ENCODE data around the gene HTATIP2. TPM values are rescaled to one million over a fixed set of nuclear protein-coding genes. Genes with fewer than 3 reads are reported as not detected.
A peak's percentile ranks its signal among the peaks of the same experiment; 100 is the strongest.
"Not testable (repeated sequence)": the region's sequence is repeated elsewhere in the genome, so short reads cannot be mapped to it uniquely, and the experiment has no call there.

Gene HTATIP2
- total RNA-seq, 2 donors from 2014 or later, result 17.1 to 18.8 TPM

- H3K9me3 ChIP-seq (ENCODE audit: control insufficient read depth, low read length, poor library complexity, severe bottlenecking); H3K36me3 Mint-ChIP-seq (ENCODE audit: low read depth); H3K27me3 Mint-ChIP-seq; ATAC-seq; DNase-seq: not testable (repeated sequence)
- H3K4me1 Mint-ChIP-seq, result peaks cover 14% of the 10 kb centered on the region
- H3K27ac Mint-ChIP-seq, result peak overlapping the region; percentile 96
- H3K4me3 Mint-ChIP-seq, result peak overlapping the region; percentile 43
Observed at GRCh38 chr11:20385996-20386395, 22.5 kb downstream of the HTATIP2 start.

GRCh38 chr11:20387261-20388095 is 24.0 kb downstream of the HTATIP2 start, which contains the start of gene PRMT3:
Gene PRMT3 (plus strand): TSS chr11:20387716. CDS start chr11:20387747, 31 bp downstream.
- DNase-seq, result peak; percentile 98 to 99 (median 98)
- no peaks in the 10 kb centered on the region for H3K36me3 Mint-ChIP-seq (ENCODE audit: low read depth)
- H3K27me3 Mint-ChIP-seq, result no peaks in the 10 kb centered on the region
- H3K4me3 Mint-ChIP-seq, result peak within 1 kb of the TSS; percentile 96
- H3K4me1 Mint-ChIP-seq, result peaks cover 14% of the 10 kb centered on the region
- H3K27ac Mint-ChIP-seq, result peak within 1 kb of the TSS; percentile 96
- H3K9me3 ChIP-seq (ENCODE audit: control insufficient read depth, low read length, poor library complexity, severe bottlenecking), result no peaks in the 10 kb centered on the region
- ATAC-seq, result peak; percentile 90

GRCh38 chr11:20388096-20389055 is 24.9 kb downstream of the HTATIP2 start:
- no peak for ATAC-seq

GRCh38 chr11:20397281-20397680 is 33.8 kb downstream of the HTATIP2 start:
- no peak overlapping the region for H3K4me3 Mint-ChIP-seq
- peaks cover 10% of the 10 kb centered on the region for H3K4me1 Mint-ChIP-seq
- no peaks in the 10 kb centered on the region for H3K27me3 Mint-ChIP-seq
- DNase-seq, result no peak
- peak overlapping the region; percentile 9 for H3K27ac Mint-ChIP-seq
- peaks cover 2% of the 10 kb centered on the region for H3K36me3 Mint-ChIP-seq (ENCODE audit: low read depth)
- H3K9me3 ChIP-seq (ENCODE audit: control insufficient read depth, low read length, poor library complexity, severe bottlenecking), result no peaks in the 10 kb centered on the region
- ATAC-seq, result peak; percentile 90

More at GRCh38 chr11:20388096-20389055, 24.9 kb downstream of the HTATIP2 start:
- peak overlapping the region; percentile 96 for H3K4me3 Mint-ChIP-seq
- peak overlapping the region; percentile 96 for H3K27ac Mint-ChIP-seq
- peak in 1 of 3 donors; percentile 12 for DNase-seq
- no peaks in the 10 kb centered on the region for H3K9me3 ChIP-seq (ENCODE audit: control insufficient read depth, low read length, poor library complexity, severe bottlenecking)
- peaks cover 14% of the 10 kb centered on the region for H3K4me1 Mint-ChIP-seq
- H3K27me3 Mint-ChIP-seq, result no peaks in the 10 kb centered on the region
- H3K36me3 Mint-ChIP-seq (ENCODE audit: low read depth), result no peaks in the 10 kb centered on the region

GRCh38 chr11:20399498-20399897 is 36.0 kb downstream of the HTATIP2 start:
- no peak for ATAC-seq
- no peaks in the 10 kb centered on the region for H3K27me3 Mint-ChIP-seq

GRCh38 chr11:20403059-20403458 is 39.5 kb downstream of the HTATIP2 start:
- DNase-seq (no peak), ATAC-seq (no peak)
- Mint-ChIP-seq H3K27me3 (no peaks in the 10 kb centered on the region), H3K27ac (no peak overlapping the region), H3K36me3 (ENCODE audit: low read depth) (peaks cover 7% of the 10 kb centered on the region), H3K4me3 (no peak overlapping the region), H3K4me1 (peaks cover 6% of the 10 kb centered on the region)
- H3K9me3 ChIP-seq (ENCODE audit: control insufficient read depth, low read length, poor library complexity, severe bottlenecking), result no peaks in the 10 kb centered on the region

More at GRCh38 chr11:20399498-20399897, 36.0 kb downstream of the HTATIP2 start:
- DNase-seq, result no peak
- no peaks in the 10 kb centered on the region for H3K9me3 ChIP-seq (ENCODE audit: control insufficient read depth, low read length, poor library complexity, severe bottlenecking)
- Mint-ChIP-seq H3K4me1 (peaks cover 12% of the 10 kb centered on the region), H3K4me3 (no peak overlapping the region), H3K36me3 (ENCODE audit: low read depth) (peaks cover 7% of the 10 kb centered on the region), H3K27ac (no peak overlapping the region)

- H3K4me3 Mint-ChIP-seq, result no peak overlapping the region
- peaks cover 3% of the 10 kb centered on the region for H3K4me1 Mint-ChIP-seq
- H3K36me3 Mint-ChIP-seq (ENCODE audit: low read depth), result peaks cover 7% of the 10 kb centered on the region
- no peaks in the 10 kb centered on the region for H3K27me3 Mint-ChIP-seq
- H3K27ac Mint-ChIP-seq, result no peak overlapping the region
- no peak for ATAC-seq
- H3K9me3 ChIP-seq (ENCODE audit: control insufficient read depth, low read length, poor library complexity, severe bottlenecking), result no peaks in the 10 kb centered on the region
- DNase-seq, result no peak
Observed at GRCh38 chr11:20406484-20406883, 43.0 kb downstream of the HTATIP2 start.

GRCh38 chr11:20407344-20407743 is 43.8 kb downstream of the HTATIP2 start:
- Mint-ChIP-seq H3K36me3 (ENCODE audit: low read depth) (peaks cover 8% of the 10 kb centered on the region), H3K4me1 (peaks cover 3% of the 10 kb centered on the region), H3K4me3 (no peak overlapping the region), H3K27ac (no peak overlapping the region), H3K27me3 (no peaks in the 10 kb centered on the region)
- H3K9me3 ChIP-seq (ENCODE audit: control insufficient read depth, low read length, poor library complexity, severe bottlenecking), result no peaks in the 10 kb centered on the region
- ATAC-seq (no peak), DNase-seq (no peak)

- H3K9me3 ChIP-seq (ENCODE audit: control insufficient read depth, low read length, poor library complexity, severe bottlenecking), result no peaks in the 10 kb centered on the region
- no peak overlapping the region for H3K4me3 Mint-ChIP-seq
- no peak overlapping the region for H3K27ac Mint-ChIP-seq
- ATAC-seq, result no peak
- peaks cover 13% of the 10 kb centered on the region for H3K36me3 Mint-ChIP-seq (ENCODE audit: low read depth)
- peaks cover 11% of the 10 kb centered on the region for H3K4me1 Mint-ChIP-seq
- no peak for DNase-seq
- H3K27me3 Mint-ChIP-seq, result no peaks in the 10 kb centered on the region
Observed at GRCh38 chr11:20415432-20415831, 51.9 kb downstream of the HTATIP2 start.

GRCh38 chr11:20417771-20418170 is 54.3 kb downstream of the HTATIP2 start:
- peaks cover 13% of the 10 kb centered on the region for H3K36me3 Mint-ChIP-seq (ENCODE audit: low read depth)
- no peak overlapping the region for H3K4me3 Mint-ChIP-seq
- H3K27ac Mint-ChIP-seq, result no peak overlapping the region
- DNase-seq (no peak), ATAC-seq (no peak)
- no peaks in the 10 kb centered on the region for H3K27me3 Mint-ChIP-seq
- peaks cover 14% of the 10 kb centered on the region for H3K4me1 Mint-ChIP-seq
- H3K9me3 ChIP-seq (ENCODE audit: control insufficient read depth, low read length, poor library complexity, severe bottlenecking), result no peaks in the 10 kb centered on the region

GRCh38 chr11:20421946-20422345 is 58.4 kb downstream of the HTATIP2 start:
- no peak for ATAC-seq
- Mint-ChIP-seq H3K4me1 (peaks cover 9% of the 10 kb centered on the region), H3K4me3 (no peak overlapping the region), H3K36me3 (ENCODE audit: low read depth) (peaks cover 6% of the 10 kb centered on the region), H3K27ac (no peak overlapping the region), H3K27me3 (no peaks in the 10 kb centered on the region)
- H3K9me3 ChIP-seq (ENCODE audit: control insufficient read depth, low read length, poor library complexity, severe bottlenecking), result no peaks in the 10 kb centered on the region
- DNase-seq, result no peak

GRCh38 chr11:20429216-20429615 is 65.7 kb downstream of the HTATIP2 start:
- DNase-seq (no peak), ATAC-seq (no peak)
- Mint-ChIP-seq H3K36me3 (ENCODE audit: low read depth) (peaks cover 5% of the 10 kb centered on the region), H3K27me3 (no peaks in the 10 kb centered on the region), H3K4me1 (peaks cover 7% of the 10 kb centered on the region), H3K4me3 (no peak overlapping the region), H3K27ac (no peak overlapping the region)
- no peaks in the 10 kb centered on the region for H3K9me3 ChIP-seq (ENCODE audit: control insufficient read depth, low read length, poor library complexity, severe bottlenecking)

All from T-helper 17 cell (primary cell).